IPS-NIHi11 (cell line): Measurements from ENCODE around the gene PABPC1L.

Source experiments
- DNase-seq: peaks from one replicate; pipeline ENCODE4 v3.0.0; 2012; ENCODE audit warnings: mixed read lengths, low spot score

The PABPC1L gene

DNA sequence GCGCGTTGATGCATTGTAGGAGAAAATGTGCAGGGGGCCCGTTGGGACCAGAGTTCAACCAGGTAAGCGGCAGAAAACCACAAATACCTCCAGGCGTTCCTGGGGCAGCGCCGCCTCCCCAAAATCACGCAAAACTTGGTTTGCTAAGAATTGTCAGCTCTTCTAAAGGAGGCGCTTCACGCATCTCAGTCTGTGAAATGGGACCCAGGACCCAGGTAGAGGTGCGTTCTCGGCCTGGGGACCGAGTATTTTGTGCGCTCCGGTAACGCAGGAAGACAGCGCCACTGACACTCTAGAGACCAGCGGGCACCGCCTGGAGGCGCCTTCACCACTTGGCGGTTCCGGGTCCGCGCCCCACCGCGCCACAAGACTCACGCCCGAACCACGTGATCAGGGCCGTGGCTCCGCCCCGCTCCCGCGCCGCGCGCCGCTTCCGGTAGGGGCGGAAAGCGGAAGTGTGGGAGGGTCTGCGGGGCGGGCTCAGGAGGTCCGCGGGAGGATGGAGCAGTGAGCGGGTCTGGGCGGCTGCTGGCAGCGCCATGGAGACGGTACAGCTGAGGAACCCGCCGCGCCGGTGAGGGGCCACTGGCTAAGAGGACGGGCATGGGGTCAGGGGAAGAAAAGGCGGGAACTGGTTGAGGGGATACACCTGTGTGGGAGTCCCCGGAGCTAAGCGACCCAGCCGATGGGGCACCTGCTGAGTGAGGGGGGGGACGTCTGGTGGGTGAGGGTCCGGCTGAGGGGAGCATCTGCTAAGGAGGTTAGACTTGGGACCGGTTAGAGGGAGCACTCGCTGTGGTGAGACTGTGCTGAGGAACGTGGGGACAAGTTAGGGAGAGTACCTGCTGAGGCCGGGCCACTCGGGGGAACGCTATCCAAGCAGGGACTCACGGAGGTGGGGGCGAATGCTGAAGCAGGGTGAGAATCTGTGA, 56.4 kb downstream of the PABPC1L start, which contains the start of gene STK4:
Gene STK4 (plus strand): TSS at position 483 of the 932 bp plus-strand sequence. CDS start 57 bp downstream, at position 540.
- peak; percentile 93 for DNase-seq

DNA sequence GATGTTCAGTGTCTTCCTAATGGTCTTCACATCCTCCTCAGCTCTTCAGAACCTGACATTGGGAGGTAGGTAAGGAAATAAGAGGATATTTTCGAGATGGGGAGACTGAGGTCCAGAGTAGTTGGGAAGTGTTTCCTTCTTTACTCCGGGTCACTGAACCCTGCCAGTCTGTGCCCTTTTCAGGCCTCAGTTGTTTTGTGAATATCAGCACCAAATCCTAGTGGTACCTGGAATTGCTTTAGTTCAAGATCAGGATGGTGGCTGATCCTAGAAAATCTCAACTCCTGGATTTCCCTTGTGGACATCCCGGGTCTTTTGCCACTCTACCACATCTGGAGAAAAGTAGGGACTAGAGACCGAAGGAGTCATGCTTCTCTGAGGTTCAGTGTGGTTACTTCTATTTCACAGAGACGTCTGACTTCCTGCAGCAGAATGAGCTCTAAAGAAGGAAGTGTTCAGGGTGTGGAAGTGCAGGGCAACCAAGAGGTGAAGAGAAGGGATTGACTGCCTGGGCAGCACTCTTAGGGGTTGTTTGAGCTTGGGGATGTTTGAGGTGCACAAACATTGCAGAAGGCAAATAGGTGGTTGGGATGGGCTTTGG, 57.4 kb downstream of the PABPC1L start:
- DNase-seq = no peak

DNA sequence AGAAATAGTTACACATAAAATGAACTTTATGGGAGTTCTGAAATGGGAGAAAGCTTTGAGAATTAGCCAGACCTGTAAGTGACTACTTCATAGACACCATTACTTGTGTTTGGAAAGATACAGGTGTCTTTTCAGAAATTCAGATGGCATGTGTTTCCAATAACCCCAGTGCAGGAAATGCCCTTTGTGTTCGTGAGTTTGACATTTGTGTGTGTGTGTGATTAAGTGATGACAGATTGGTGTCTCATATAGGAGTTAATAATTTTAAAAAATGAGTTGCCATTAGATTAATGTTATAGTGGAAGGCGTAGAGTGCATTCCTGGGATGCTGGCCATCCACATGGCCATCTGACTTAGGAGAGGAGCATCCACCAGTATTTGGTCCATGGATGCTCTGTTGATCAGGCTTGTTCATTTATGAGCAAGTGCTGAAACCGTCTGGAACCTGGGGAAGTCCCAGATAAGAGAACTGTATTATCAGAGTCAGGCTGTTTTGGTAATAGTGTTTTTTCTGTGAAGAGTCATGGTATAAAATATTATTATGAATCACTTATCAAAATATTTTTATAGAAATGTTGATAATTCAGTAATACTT, 59.5 kb downstream of the PABPC1L start:
- DNase-seq = no peak

DNA sequence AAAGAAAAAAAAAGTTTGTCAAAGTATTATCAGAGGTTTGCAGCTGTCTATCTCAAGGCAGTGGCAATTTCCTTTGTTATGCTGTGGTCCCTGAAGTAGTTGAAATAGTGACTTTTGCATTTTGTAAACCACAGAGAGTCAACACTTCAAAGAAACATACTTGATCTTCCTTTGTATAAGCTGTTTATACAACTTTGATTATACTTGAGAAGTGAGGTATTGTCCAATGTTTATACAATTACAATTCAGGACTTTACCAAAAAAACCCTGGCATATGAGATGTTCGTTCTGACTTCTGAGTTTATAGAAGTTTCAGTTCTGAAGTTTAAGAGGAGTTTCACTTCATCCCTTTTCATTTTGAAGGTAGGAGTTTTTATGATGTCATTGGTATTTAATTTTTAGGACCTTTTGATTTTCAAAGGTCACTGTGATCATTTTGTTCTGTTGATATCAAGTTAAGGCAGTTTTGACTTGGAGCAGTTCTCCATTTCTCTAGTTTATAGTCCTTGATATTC, 60.4 kb downstream of the PABPC1L start:
- DNase-seq = no peak

DNA sequence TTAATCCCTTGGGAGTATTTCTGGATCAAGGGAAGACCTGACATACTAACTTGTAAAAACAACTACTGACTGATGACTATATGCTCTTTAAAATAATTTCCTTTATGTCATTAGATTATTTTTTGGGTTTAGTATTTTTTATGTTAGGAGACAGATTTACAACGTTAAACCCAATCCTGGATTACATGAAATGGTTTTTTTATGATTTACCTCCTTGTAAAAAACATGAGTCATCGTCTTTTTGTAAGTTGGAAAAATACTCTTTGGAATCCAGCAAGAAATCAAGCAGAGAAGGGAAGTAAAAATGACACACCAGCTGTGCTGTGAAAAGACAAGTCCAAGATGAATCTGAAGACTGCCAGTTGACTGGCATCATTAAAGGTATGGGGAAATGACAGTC, 63.2 kb downstream of the PABPC1L start:
- no peak for DNase-seq

DNA sequence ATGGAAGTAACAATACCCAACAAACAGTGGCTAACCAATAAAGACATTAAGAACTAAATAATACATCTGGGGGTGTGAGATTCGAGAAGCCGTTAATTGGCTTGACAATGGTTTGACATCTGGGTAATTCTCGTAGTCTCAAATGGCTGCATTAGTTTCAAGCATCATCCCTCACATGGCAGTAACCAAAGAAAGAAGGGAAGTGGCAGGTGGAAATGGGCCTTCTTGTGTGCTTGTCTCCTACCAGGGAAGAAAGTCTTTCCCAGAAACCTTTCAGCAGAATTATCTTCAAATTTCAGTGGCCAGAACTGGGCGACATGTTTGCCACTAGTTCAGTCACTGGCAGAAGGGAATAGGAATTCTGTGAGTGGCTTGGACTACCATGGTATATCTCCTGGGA, 66.8 kb downstream of the PABPC1L start:
- no peak for DNase-seq

DNA sequence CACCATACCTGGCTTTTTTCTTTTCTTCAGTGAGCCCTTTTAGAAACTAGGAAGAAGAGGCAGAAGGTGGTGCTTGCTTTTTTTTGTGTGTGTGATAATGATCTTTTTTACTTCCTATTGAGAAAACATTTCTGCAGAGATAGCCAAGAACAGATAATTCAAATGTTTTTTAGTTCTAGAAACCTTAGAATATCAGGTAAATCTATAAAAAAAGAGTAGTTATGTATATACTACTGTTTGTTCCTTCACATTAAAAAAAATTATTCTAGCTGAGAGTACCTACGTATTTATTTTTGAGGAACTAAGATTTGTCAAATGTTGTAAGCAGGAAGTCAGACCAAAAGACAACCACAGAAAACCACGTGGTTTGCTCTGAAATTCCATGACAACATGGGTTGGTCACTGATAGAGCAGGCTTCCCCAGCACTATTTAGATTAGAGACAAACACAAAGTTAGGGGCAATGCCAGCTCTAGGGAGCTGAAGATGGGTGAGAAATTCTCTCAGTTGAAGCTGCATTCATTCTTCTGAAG, 69.3 kb downstream of the PABPC1L start:
- DNase-seq = no peak

DNA sequence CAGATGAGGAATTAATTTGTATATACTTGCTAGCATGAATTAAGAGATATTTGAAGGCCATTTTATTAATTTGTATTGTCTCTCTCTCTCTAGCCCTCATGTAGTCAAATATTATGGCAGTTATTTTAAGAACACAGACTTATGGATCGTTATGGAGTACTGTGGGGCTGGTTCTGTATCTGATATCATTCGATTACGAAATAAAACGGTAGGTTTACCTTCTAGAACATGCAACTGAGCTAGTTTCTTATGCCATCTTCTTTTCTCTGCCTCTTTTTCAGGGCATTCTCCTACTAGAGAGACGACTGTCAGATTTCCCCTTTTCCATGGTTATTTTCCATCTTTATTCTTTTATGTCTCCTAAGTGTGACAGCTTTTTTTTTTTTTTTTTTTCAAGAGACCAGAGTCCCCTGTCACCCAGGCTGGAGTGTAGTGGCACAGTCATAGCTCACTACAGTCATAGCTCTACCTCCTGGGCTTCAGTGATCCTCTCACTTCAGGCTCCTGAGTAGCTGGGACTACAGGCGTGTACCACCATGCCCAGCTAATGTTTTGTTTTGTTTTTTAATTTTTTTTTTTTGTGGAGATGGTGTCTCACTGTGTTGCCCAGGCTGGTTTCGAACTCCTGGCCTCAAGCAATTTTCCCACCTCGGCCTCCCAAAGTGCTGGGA, 72.0 kb downstream of the PABPC1L start:
- DNase-seq = no peak

DNA sequence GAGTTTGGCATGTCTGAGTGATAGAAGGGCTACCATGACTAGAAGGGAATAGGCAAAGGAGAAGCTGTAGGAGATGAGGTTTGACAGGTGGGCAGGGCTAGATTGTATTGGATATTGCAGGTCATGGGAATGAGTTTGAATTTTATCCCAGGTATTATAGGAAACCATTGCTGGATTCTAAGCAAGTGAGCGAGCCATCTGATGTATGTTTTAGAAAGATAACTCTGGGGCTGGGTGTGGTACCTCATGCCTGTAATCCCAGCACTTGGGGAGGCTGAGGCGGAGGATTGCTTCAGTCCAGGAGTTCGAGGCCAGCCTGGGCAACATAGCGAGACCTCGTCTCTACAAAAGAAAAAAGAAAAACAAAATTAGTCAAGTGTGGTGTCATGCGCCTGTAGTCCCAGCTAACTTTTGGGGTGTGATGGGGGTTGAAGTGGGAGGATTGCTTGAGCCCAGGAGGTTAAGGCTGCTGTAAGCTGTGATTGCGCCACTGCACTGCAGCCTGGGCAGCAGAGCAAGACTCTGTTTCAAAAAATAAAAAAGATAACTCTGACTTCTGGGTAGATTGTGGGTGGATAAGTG, 73.3 kb downstream of the PABPC1L start:
- DNase-seq = no peak

DNA sequence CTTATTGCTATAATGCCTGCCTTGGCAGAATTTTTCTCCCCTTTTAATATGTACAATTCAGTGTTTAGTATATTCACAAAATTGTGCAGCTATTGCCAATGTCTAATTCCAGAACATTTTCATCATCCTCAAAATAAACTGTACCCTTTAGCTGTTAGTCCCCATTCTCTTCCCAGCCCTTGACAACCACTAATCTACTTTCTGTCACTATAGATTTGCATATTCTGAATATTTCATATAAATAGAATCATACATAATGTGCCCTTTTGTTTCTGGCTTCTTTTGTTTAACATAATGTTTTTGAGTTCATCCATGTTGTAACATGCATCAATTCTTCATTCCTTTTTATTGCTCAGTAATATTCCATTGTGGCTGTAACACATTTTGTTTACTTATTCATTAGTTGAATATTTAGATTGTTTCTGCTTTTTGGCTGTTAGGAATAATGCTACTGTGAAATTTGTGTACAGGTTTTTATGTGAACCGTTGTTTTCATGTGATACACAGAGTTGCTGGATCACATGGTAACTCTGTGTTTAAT, 78.8 kb downstream of the PABPC1L start:
- no peak for DNase-seq
